Panc1 (cell line): ENCODE data around the gene LRBA. TPM values are rescaled to one million over a fixed set of nuclear protein-coding genes. Genes with fewer than 3 reads are reported as not detected.
A peak's percentile ranks its signal among the peaks of the same experiment; 100 is the strongest.

ENCODE experiments used
- ATAC-seq: fragments of 200-7000 bp; cut with Tn5 transposase; 2 replicates; pipeline ENCODE4 v1.9.1; 2020; ENCODE audit warnings: mild to moderate bottlenecking, moderate library complexity
- BruUV-seq: library from RNA; stranded (reverse); fragments of 400-500 nt; replicated peaks from 2 replicates; lab custom pipeline; 2021; lab: Mats Ljungman, UMichigan
- CTCF ChIA-PET: fragments of 300-600 bp; sonication (Branson Sonifier 250); formaldehyde crosslinking; loops from one replicate; lab custom pipeline; 2022; ENCODE audit warnings: antibody characterized with exemption; lab: Charles Lee
- POLR2A ChIA-PET: fragments of 300-600 bp; sonication (Branson Sonifier 250); formaldehyde crosslinking; loops from one replicate; lab custom pipeline; 2022; ENCODE audit warnings: antibody characterized with exemption; lab: Charles Lee
- DNase-seq: peaks from one replicate; pipeline ENCODE4 v3.0.0-alpha.2; 2010; ENCODE audit warnings: low read depth, low spot score
- H3K27ac ChIP-seq: 2 replicates; pipeline ENCODE4 v1.5.1; 2011; ENCODE audit warnings: mild to moderate bottlenecking, low read length, inconsistent platforms
- H3K27me3 ChIP-seq: fragments of 200-500 bp; sonication (Bioruptor generic); 2 replicates; pipeline ENCODE4 v1.6.0; 2014; ENCODE audit warnings: low read length, inconsistent platforms; ENCODE audit not compliant: control insufficient read depth, insufficient read depth
- H3K36me3 ChIP-seq: fragments of 200-500 bp; sonication (Bioruptor generic); 2 replicates; pipeline ENCODE4 v1.5.1; 2014; ENCODE audit warnings: inconsistent platforms, mild to moderate bottlenecking, low read length, moderate library complexity; ENCODE audit not compliant: control insufficient read depth, insufficient read depth
- H3K4me1 ChIP-seq: 2 replicates; pipeline ENCODE4 v1.5.1; 2011; ENCODE audit warnings: inconsistent platforms, mild to moderate bottlenecking, low read length, moderate library complexity; ENCODE audit not compliant: control insufficient read depth, insufficient read depth
- H3K4me3 ChIP-seq, 2 experiments: 2 replicates each; pipeline ENCODE4 v1.5.1; 2011 to 2012; ENCODE audit warnings: low read depth in 2 of 2, low read length in 2 of 2, mild to moderate bottlenecking in 2 of 2, inconsistent platforms in 1 of 2, moderate library complexity in 1 of 2
- H3K9me3 ChIP-seq: fragments of 200-500 bp; sonication (Bioruptor generic); 2 replicates; pipeline ENCODE4 v1.5.1; 2014; ENCODE audit warnings: low read depth, mild to moderate bottlenecking, inconsistent platforms, low read length, moderate library complexity; ENCODE audit not compliant: control insufficient read depth, insufficient read depth
- CTCF ChIP-seq: fragments of 450-650 bp; IDR thresholded peaks from 2 replicates; pipeline ENCODE4 v1.5.1; 2017; ENCODE audit warnings: mild to moderate bottlenecking
- POLR2AphosphoS5 ChIP-seq: IDR thresholded peaks from 2 replicates; pipeline ENCODE4 v1.6.1; 2012; ENCODE audit warnings: mild to moderate bottlenecking, low read depth, low read length, moderate library complexity
- REST ChIP-seq, 2 experiments: IDR thresholded peaks; 2 replicates each; pipeline ENCODE4 v1.6.1; 2011 to 2012; ENCODE audit warnings: low read depth in 2 of 2, control low read depth in 1 of 2, low read length in 1 of 2, mild to moderate bottlenecking in 1 of 2, moderate library complexity in 1 of 2; ENCODE audit not compliant: insufficient read depth in 1 of 2
- SIN3A ChIP-seq: IDR thresholded peaks from 2 replicates; pipeline ENCODE4 v1.6.1; 2012; ENCODE audit warnings: low read depth, mild to moderate bottlenecking, low read length, moderate library complexity, borderline replicate concordance; ENCODE audit not compliant: insufficient read depth
- TCF7L2 ChIP-seq: IDR thresholded peaks from 2 replicates; pipeline ENCODE4 v1.6.1; 2011; ENCODE audit warnings: mild to moderate bottlenecking, low read depth, low read length, inconsistent platforms
- in situ Hi-C: cut with HindIII; loops from 2 replicates; pipeline ENCODE4 v1.10.0; 2016; ENCODE audit warnings: low sequenced_read_pairs, low pct_unique_long_range_greater_than_20kb
- intact Hi-C: fragments of 100-400 bp; cut with micrococcal nuclease; formaldehyde crosslinking; loops from one replicate; pipeline ENCODE4 v1.10.0; 2022; ENCODE audit not compliant: unreplicated experiment
- total RNA-seq: library from RNA; stranded (reverse); gene quantifications from one replicate; pipeline ENCODE4 v1.2.1, GENCODE V29; 2021; ENCODE audit not compliant: unreplicated experiment

LRBA gene
- total RNA-seq, 1 experiment from 2014 or later: 26.4 TPM

- Histone ChIP-seq H3K4me1 (no peaks in the 10 kb centered on the region), H3K4me3 (no peak overlapping the region), H3K27me3 (no peaks in the 10 kb centered on the region), H3K27ac (no peak overlapping the region), H3K9me3 (no peaks in the 10 kb centered on the region), H3K36me3 (no peaks in the 10 kb centered on the region)
- intact Hi-C loops (loop anchor here (2.0 kb wide), 1 partner anchor 569 kb away; no protein-coding TSS in a partner anchor), in situ Hi-C loops (no loop called here)
- ATAC-seq (peak; percentile 75; the same call in 1 of the 2 replicates), DNase-seq (no peak)
- CTCF ChIA-PET: no interaction called here
- TF ChIP-seq REST (IDR thresholded peaks at IDR 0.05; ENCODE audit: insufficient read depth in 1 of 2, low read depth in 2 of 2, low read length in 1 of 2): no peak
- peak; percentile 66; the same call in 1 of the 2 replicates for TF ChIP-seq CTCF
- no peak for TF ChIP-seq POLR2AphosphoS5
- BruUV-seq: no TSS peak
- POLR2A ChIA-PET: no interaction called here
Measured at GRCh38 chr4:150297861-150298474, 717.1 kb downstream of the LRBA start.

GRCh38 chr4:150289881-150290280, 725.2 kb downstream of the LRBA start:
- intact Hi-C loops (no loop called here), in situ Hi-C loops (no loop called here)
- Histone ChIP-seq H3K4me1 (no peaks in the 10 kb centered on the region), H3K9me3 (no peaks in the 10 kb centered on the region), H3K4me3 (no peak overlapping the region), H3K27me3 (no peaks in the 10 kb centered on the region), H3K27ac (no peak overlapping the region), H3K36me3 (no peaks in the 10 kb centered on the region)
- no peak for DNase-seq
- ChIA-PET POLR2A (no interaction called here), CTCF (no interaction called here)
- BruUV-seq: no TSS peak
- TF ChIP-seq SIN3A (no peak), REST (IDR thresholded peaks at IDR 0.05; ENCODE audit: insufficient read depth in 1 of 2, low read depth in 2 of 2, low read length in 1 of 2) (no peak), TCF7L2 (no peak), CTCF (no peak), POLR2AphosphoS5 (no peak)
- ATAC-seq: no peak
